Activated CD8-positive, alpha-beta T cell treated with anti-CD3 and anti-CD28 coated beads for 36 hours (primary cell): ENCODE measurements around the gene FAM187B. TPM values are rescaled to one million over a fixed set of nuclear protein-coding genes. Genes with fewer than 3 reads are reported as not detected.
"Not testable (repeated sequence)": the region's sequence is repeated elsewhere in the genome, so short reads cannot be mapped to it uniquely, and the experiment has no call there.

ENCODE experiments used
- ATAC-seq: fragments of 200-7000 bp; cut with Tn5 transposase; one replicate; pipeline ENCODE4 v1.10.0; 2021; ENCODE audit warnings: mild to moderate bottlenecking, moderate library complexity
- CTCF ChIA-PET: fragments of 350-600 bp; sonication (Branson Sonifier 250); formaldehyde crosslinking; loops from one replicate; lab custom pipeline; 2021; ENCODE audit warnings: antibody characterized with exemption; lab: Charles Lee
- POLR2A ChIA-PET: fragments of 350-600 bp; sonication (Branson Sonifier 250); formaldehyde crosslinking; loops from one replicate; lab custom pipeline; 2021; ENCODE audit warnings: antibody characterized with exemption; lab: Charles Lee
- DNase-seq: peaks from one replicate; pipeline ENCODE4 v3.0.0-alpha.2; 2020
- H3K27ac Mint-ChIP-seq: one replicate; pipeline ENCODE4 v1.8.0; 2021; ENCODE audit warnings: mild to moderate bottlenecking, mixed read lengths
- H3K27me3 Mint-ChIP-seq: one replicate; pipeline ENCODE4 v1.8.0; 2021; ENCODE audit warnings: mixed read lengths
- H3K36me3 Mint-ChIP-seq: one replicate; pipeline ENCODE4 v1.8.0; 2021; ENCODE audit warnings: low read depth, mixed read lengths
- H3K4me1 Mint-ChIP-seq: one replicate; pipeline ENCODE4 v1.8.0; 2021; ENCODE audit warnings: low read depth, mixed read lengths
- H3K4me3 Mint-ChIP-seq: one replicate; pipeline ENCODE4 v1.8.0; 2021; ENCODE audit warnings: mild to moderate bottlenecking, moderate library complexity, mixed read lengths
- H3K9me3 Mint-ChIP-seq: one replicate; pipeline ENCODE4 v1.8.0; 2021; ENCODE audit warnings: mixed read lengths
- intact Hi-C: fragments of 100-400 bp; cut with micrococcal nuclease; formaldehyde crosslinking; loops from one replicate; pipeline ENCODE4 v1.10.0; 2022
- total RNA-seq, 2 experiments: library from RNA; stranded (reverse); gene quantifications; one replicate each; pipeline ENCODE4 v1.2.3, GENCODE V29; 2021
- TF ChIP-seq, protein P1 (sequence below): fragments of 200-600 bp; IDR thresholded peaks from one replicate; pipeline ENCODE4 v1.8.0; 2022; ENCODE audit warnings: antibody characterized with exemption, mild to moderate bottlenecking

The FAM187B gene
- total RNA-seq, 2 experiments from 2014 or later, result not detected

GRCh38 chr19:35246466-35247092 lies 18.0 kb upstream of the FAM187B start:
- POLR2A ChIA-PET, result no interaction called here
- DNase-seq, result no peak
- H3K36me3 Mint-ChIP-seq, result peaks cover 13% of the 10 kb centered on the region
- H3K27ac Mint-ChIP-seq, result no peak overlapping the region
- H3K4me1 Mint-ChIP-seq, result peaks cover 28% of the 10 kb centered on the region
- no peak overlapping the region for H3K4me3 Mint-ChIP-seq
- H3K9me3 Mint-ChIP-seq, result peaks cover 17% of the 10 kb centered on the region
- CTCF ChIA-PET, result no interaction called here
- ATAC-seq, result no peak
- intact Hi-C loops, result no loop called here
- TF ChIP-seq, protein P1, sequence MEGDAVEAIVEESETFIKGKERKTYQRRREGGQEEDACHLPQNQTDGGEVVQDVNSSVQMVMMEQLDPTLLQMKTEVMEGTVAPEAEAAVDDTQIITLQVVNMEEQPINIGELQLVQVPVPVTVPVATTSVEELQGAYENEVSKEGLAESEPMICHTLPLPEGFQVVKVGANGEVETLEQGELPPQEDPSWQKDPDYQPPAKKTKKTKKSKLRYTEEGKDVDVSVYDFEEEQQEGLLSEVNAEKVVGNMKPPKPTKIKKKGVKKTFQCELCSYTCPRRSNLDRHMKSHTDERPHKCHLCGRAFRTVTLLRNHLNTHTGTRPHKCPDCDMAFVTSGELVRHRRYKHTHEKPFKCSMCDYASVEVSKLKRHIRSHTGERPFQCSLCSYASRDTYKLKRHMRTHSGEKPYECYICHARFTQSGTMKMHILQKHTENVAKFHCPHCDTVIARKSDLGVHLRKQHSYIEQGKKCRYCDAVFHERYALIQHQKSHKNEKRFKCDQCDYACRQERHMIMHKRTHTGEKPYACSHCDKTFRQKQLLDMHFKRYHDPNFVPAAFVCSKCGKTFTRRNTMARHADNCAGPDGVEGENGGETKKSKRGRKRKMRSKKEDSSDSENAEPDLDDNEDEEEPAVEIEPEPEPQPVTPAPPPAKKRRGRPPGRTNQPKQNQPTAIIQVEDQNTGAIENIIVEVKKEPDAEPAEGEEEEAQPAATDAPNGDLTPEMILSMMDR, result no peak
- H3K27me3 Mint-ChIP-seq, result no peaks in the 10 kb centered on the region

GRCh38 chr19:35241417-35241816 lies 12.9 kb upstream of the FAM187B start:
- ChIA-PET CTCF (interaction anchor here (0.8 to 1.8 kb wide), 12 partner anchors 9 to 174 kb away, joined by 3 to 6 read pairs (median 4); partner anchors contain the start of genes FXYD5, FXYD7 and LGI4), POLR2A (interaction anchor here (0.8 to 1.9 kb wide), 3 partner anchors 35 to 87 kb away, joined by 3 to 6 read pairs (median 3); partner anchors contain the start of gene FXYD5)
- Mint-ChIP-seq H3K4me1 (peaks cover 21% of the 10 kb centered on the region), H3K27me3 (no peaks in the 10 kb centered on the region), H3K36me3 (peaks cover 11% of the 10 kb centered on the region), H3K9me3 (peaks cover 32% of the 10 kb centered on the region), H3K27ac (no peak overlapping the region), H3K4me3 (no peak overlapping the region)
- TF ChIP-seq, protein P1, result no peak
- DNase-seq (no peak), ATAC-seq (no peak)
- intact Hi-C loops, result no loop called here

DNA sequence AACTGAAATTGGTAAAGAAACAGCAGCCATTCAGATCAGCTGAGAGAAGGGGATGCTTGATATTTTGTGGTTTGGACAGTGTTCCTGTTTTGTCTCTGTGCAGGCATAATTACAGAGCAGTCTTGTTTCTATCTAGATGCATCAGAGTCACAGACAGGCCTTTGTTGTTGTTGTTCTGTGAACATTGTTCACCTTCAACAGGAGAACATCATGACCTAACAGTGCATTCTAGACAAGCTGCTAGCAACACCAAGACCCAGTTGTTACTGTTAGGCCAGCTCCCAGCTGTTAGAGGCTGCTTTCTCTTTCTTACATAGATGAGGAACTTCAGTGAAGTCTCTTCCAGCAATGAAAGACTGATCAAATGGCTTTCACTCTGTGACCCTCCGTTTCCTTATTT lies 11.8 kb upstream of the FAM187B start:
- TF ChIP-seq, protein P1, result no peak
- intact Hi-C loops, result no loop called here
- peaks cover 30% of the 10 kb centered on the region for H3K9me3 Mint-ChIP-seq
- POLR2A ChIA-PET, result interaction anchor here (1.2 to 1.9 kb wide), 3 partner anchors 23 to 86 kb away, joined by 3 to 6 read pairs (median 3); partner anchors contain the start of gene FXYD5
- H3K36me3 Mint-ChIP-seq, result peaks cover 11% of the 10 kb centered on the region
- H3K4me1 Mint-ChIP-seq, result peaks cover 22% of the 10 kb centered on the region
- H3K27me3 Mint-ChIP-seq, result no peaks in the 10 kb centered on the region
- peak overlapping the region; percentile 90 for H3K27ac Mint-ChIP-seq
- DNase-seq (no peak), ATAC-seq (peak; percentile 75)
- CTCF ChIA-PET, result interaction anchor here (1.0 to 1.8 kb wide), 5 partner anchors 15 to 254 kb away, joined by 3 to 6 read pairs (median 4); partner anchors contain the start of gene FXYD5
- H3K4me3 Mint-ChIP-seq, result no peak overlapping the region

DNA sequence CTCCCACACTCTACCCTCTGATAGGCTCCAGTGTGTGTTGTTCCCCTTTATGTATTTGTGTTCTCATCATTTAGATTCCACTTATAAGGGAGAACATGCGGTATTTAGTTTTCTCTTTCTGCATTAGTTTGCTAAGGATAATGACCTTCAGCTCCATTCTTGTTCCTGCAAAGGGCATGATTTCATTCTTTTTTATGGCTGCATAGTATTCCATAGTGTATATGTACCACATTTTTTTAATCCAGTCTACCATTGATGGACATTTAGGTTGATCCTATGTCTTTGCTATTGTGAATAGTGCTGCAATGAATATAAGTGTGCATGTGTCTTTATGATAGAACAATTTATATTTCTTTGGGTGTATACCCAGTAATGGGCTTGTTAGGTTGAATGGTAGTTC lies 11.1 kb upstream of the FAM187B start:
- H3K27ac Mint-ChIP-seq, result peak overlapping the region; percentile 90
- H3K27me3 Mint-ChIP-seq, ATAC-seq, intact Hi-C loops, DNase-seq, H3K4me3 Mint-ChIP-seq: not testable (repeated sequence)
- CTCF ChIA-PET, result interaction anchor here (1.0 to 1.8 kb wide), 3 partner anchors 14 to 255 kb away, joined by 3 to 4 read pairs (median 4); no protein-coding TSS in a partner anchor
- peaks cover 26% of the 10 kb centered on the region for H3K4me1 Mint-ChIP-seq
- POLR2A ChIA-PET, result interaction anchor here (1.2 to 1.9 kb wide), 2 partner anchors 23 to 33 kb away, joined by 3 to 6 read pairs; no protein-coding TSS in a partner anchor
- H3K36me3 Mint-ChIP-seq, result peaks cover 11% of the 10 kb centered on the region
- H3K9me3 Mint-ChIP-seq, result peaks cover 27% of the 10 kb centered on the region

- Mint-ChIP-seq H3K4me1 (peaks cover 28% of the 10 kb centered on the region), H3K27me3 (no peaks in the 10 kb centered on the region), H3K9me3 (peaks cover 17% of the 10 kb centered on the region), H3K36me3 (peaks cover 11% of the 10 kb centered on the region), H3K27ac (no peak overlapping the region), H3K4me3 (no peak overlapping the region)
- DNase-seq (peak; percentile 46), ATAC-seq (no peak)
- CTCF ChIA-PET, result interaction anchor here (0.9 to 1.4 kb wide), 5 partner anchors 18 to 190 kb away, joined by 3 to 4 read pairs (median 4); no protein-coding TSS in a partner anchor
- POLR2A ChIA-PET, result interaction anchor here (0.6 to 1.3 kb wide), 3 partner anchors 11 to 76 kb away, joined by 3 to 5 read pairs (median 3); no protein-coding TSS in a partner anchor
- intact Hi-C loops, result no loop called here
- TF ChIP-seq, protein P1, result no peak
These were observed 8.3 kb upstream of the FAM187B start for GRCh38 chr19:35236638-35237400.
